Fibroblast of lung (primary cell): ENCODE results near the gene TBC1D5. TPM values are rescaled to one million over a fixed set of nuclear protein-coding genes. Genes with fewer than 3 reads are reported as not detected.

Source experiments
- DNase-seq, 2 donors: peaks; one replicate each; pipeline versions ENCODE4 v3.0.0 to v3.0.0-alpha.2; 2010; ENCODE audit warnings: low read depth in 2 of 2
- H2AFZ ChIP-seq: 2 replicates; pipeline ENCODE4 v1.5.1; 2012; ENCODE audit warnings: low read length, control low read depth, inconsistent platforms
- H3K27ac ChIP-seq: 2 replicates; pipeline ENCODE4 v1.5.1; 2011; ENCODE audit warnings: low read length, control low read depth; ENCODE audit not compliant: insufficient read depth
- H3K27me3 ChIP-seq: 2 replicates; pipeline ENCODE4 v1.5.1; 2011; ENCODE audit warnings: mild to moderate bottlenecking, low read length; ENCODE audit not compliant: control insufficient read depth, insufficient read depth
- H3K36me3 ChIP-seq: 2 replicates; pipeline ENCODE4 v1.5.1; 2011; ENCODE audit warnings: low read length; ENCODE audit not compliant: control insufficient read depth, insufficient read depth
- H3K4me1 ChIP-seq: 2 replicates; pipeline ENCODE4 v1.5.1; 2011; ENCODE audit warnings: low read length; ENCODE audit not compliant: control insufficient read depth, insufficient read depth; ENCODE audit errors: extremely low read depth
- H3K4me2 ChIP-seq: 2 replicates; pipeline ENCODE4 v1.5.1; 2011; ENCODE audit warnings: low read length, control low read depth; ENCODE audit not compliant: insufficient read depth; ENCODE audit errors: extremely low read depth
- H3K4me3 ChIP-seq, 4 experiments: fragments of 200-600 bp in 1 of 4; sonication (generic) in 1 of 4; replicated peaks in 1 of 4; 2 replicates each; pipeline ENCODE4 v1.5.1; 2011 to 2016; ENCODE audit warnings: low read length in 4 of 4, low read depth in 3 of 4, mild to moderate bottlenecking in 3 of 4, control low read depth in 2 of 4, inconsistent platforms in 1 of 4, mixed read lengths in 1 of 4; ENCODE audit not compliant: insufficient read depth in 1 of 4; ENCODE audit errors: control extremely low read depth in 1 of 4
- H3K79me2 ChIP-seq: 2 replicates; pipeline ENCODE4 v1.5.1; 2012; ENCODE audit warnings: mild to moderate bottlenecking, low read length, inconsistent platforms; ENCODE audit not compliant: control insufficient read depth, insufficient read depth
- H3K9ac ChIP-seq: 2 replicates; pipeline ENCODE4 v1.5.1; 2011; ENCODE audit warnings: mild to moderate bottlenecking, low read length, control low read depth; ENCODE audit not compliant: insufficient read depth
- H3K9me3 ChIP-seq: 2 replicates; pipeline ENCODE4 v1.5.1; 2012; ENCODE audit warnings: low read depth, low read length; ENCODE audit not compliant: control insufficient read depth, insufficient read depth
- H4K20me1 ChIP-seq: 2 replicates; pipeline ENCODE4 v1.5.1; 2011; ENCODE audit warnings: low read length; ENCODE audit not compliant: control insufficient read depth, insufficient read depth; ENCODE audit errors: extremely low read depth
- CTCF ChIP-seq, 2 donors: IDR thresholded peaks in 1 of 2; conservative IDR thresholded peaks in 1 of 2; 1 replicate in 1 of 2; 2 replicates in 1 of 2; pipeline ENCODE4 v1.5.1; 2011 to 2012; ENCODE audit warnings: low read length in 2 of 2, control low read depth in 1 of 2, inconsistent platforms in 1 of 2, low read depth in 1 of 2, mild to moderate bottlenecking in 1 of 2
- EZH2 ChIP-seq: IDR thresholded peaks from 2 replicates; pipeline ENCODE4 v1.5.1; 2012; ENCODE audit warnings: low read length, control low read depth, mild to moderate bottlenecking; ENCODE audit errors: missing control alignments
- polyA plus RNA-seq, 2 donors: library from polyadenylated mRNA; depleted of rRNA in 1 of 2; stranded (reverse) in 1 of 2; unstranded in 1 of 2; fragments of >200 nt; gene quantifications; 2 replicates each; pipeline ENCODE4 v1.2.1, GENCODE V29; 2011 to 2012; ENCODE audit warnings: missing spikeins in 1 of 2
- total RNA-seq: library from RNA; depleted of rRNA; stranded (reverse); fragments of >200 nt; gene quantifications from 2 replicates; pipeline ENCODE4 v1.2.1, GENCODE V29; 2014

TBC1D5 gene
- total and polyA plus RNA-seq, 2 donors (not counting 1 experiment from before 2014, with no cell fraction given), result 43.6 to 129 TPM

DNA sequence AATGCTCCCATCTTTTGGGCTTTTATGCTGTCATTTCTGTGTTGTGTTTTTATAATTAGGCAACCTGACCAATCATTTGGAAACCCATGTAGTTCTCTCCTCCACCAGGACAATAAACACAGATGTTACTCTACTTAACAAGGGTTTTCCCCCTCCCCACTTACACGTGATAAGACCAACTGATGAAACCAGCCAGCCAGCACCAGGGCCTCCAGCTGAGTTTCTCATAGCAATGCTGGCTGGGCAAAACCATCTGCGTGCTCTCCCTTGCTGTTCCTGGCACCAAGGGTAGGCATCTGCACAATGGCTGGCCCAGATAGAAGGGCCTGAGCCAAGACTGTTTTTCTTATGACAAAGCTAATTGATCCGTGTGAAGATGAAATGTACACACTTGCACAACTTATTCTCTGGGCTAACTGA, 547.2 kb downstream of the TBC1D5 start:
- no peaks in the 10 kb centered on the region for H3K27me3 ChIP-seq
- H3K79me2 ChIP-seq, result no peaks in the 10 kb centered on the region
- H3K4me1 ChIP-seq, result no peaks in the 10 kb centered on the region
- H3K4me2 ChIP-seq, result no peak overlapping the region
- peak; percentile 52 to 56 for DNase-seq
- no peak overlapping the region for H3K4me3 ChIP-seq
- H3K9ac ChIP-seq, result no peak overlapping the region
- H3K36me3 ChIP-seq, result no peaks in the 10 kb centered on the region
- TF ChIP-seq CTCF (conservative IDR thresholded peaks at IDR 0.05 in 1 of 2, IDR thresholded peaks at IDR 0.05 in 1 of 2; ENCODE audit: low read depth in 1 of 2, low read length in 2 of 2), result no peak
- no peak for TF ChIP-seq EZH2
- H3K27ac ChIP-seq, result no peak overlapping the region
- no peak overlapping the region for H2AFZ ChIP-seq
- H3K9me3 ChIP-seq, result no peaks in the 10 kb centered on the region
- no peaks in the 10 kb centered on the region for H4K20me1 ChIP-seq

DNA sequence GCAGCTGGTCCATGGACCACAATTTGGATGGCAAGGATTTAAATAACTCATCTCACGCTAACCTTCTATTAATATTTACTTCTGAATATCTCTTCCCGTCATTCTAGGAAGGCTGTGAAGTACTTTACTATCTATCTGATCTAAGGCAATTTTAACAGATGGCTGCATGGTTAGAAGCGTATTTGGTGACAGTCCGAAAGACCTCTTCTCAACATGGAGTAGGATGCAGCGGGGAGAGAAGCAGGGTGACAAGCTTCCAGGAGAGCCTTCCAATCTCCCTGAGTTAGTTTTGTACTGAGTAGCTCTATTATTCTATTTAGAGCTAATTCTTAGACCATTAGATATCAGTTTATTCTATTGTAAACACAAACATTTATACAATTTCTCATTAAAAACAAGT, 548.3 kb downstream of the TBC1D5 start:
- H3K79me2 ChIP-seq, result no peaks in the 10 kb centered on the region
- TF ChIP-seq CTCF (conservative IDR thresholded peaks at IDR 0.05 in 1 of 2, IDR thresholded peaks at IDR 0.05 in 1 of 2; ENCODE audit: low read depth in 1 of 2, low read length in 2 of 2) (no peak), EZH2 (no peak)
- H3K4me3 ChIP-seq, result no peak overlapping the region
- no peak overlapping the region for H3K4me2 ChIP-seq
- H3K4me1 ChIP-seq, result no peaks in the 10 kb centered on the region
- no peaks in the 10 kb centered on the region for H3K27me3 ChIP-seq
- no peak overlapping the region for H3K9ac ChIP-seq
- H3K9me3 ChIP-seq, result no peaks in the 10 kb centered on the region
- H3K36me3 ChIP-seq, result no peaks in the 10 kb centered on the region
- no peaks in the 10 kb centered on the region for H4K20me1 ChIP-seq
- H3K27ac ChIP-seq, result no peak overlapping the region
- H2AFZ ChIP-seq, result no peak overlapping the region
- no peak for DNase-seq

- Histone ChIP-seq H3K9ac (no peak overlapping the region), H2AFZ (no peak overlapping the region), H3K79me2 (no peaks in the 10 kb centered on the region), H4K20me1 (no peaks in the 10 kb centered on the region), H3K27ac (no peak overlapping the region), H3K4me1 (no peaks in the 10 kb centered on the region), H3K9me3 (no peaks in the 10 kb centered on the region), H3K4me2 (no peak overlapping the region), H3K36me3 (no peaks in the 10 kb centered on the region), H3K27me3 (no peaks in the 10 kb centered on the region), H3K4me3 (no peak overlapping the region)
- no peak for TF ChIP-seq CTCF (conservative IDR thresholded peaks at IDR 0.05 in 1 of 2, IDR thresholded peaks at IDR 0.05 in 1 of 2; ENCODE audit: low read depth in 1 of 2, low read length in 2 of 2)
- no peak for TF ChIP-seq EZH2
- DNase-seq, result no peak
These were observed 549.4 kb downstream of the TBC1D5 start for GRCh38 chr3:17192995-17193394.
